Retinal pigment epithelial cell (primary cell): ENCODE measurements around the gene STAU1.
"Not testable (repeated sequence)": the region's sequence is repeated elsewhere in the genome, so short reads cannot be mapped to it uniquely, and the experiment has no call there.

Experiments used
- DNase-seq: peaks from one replicate; pipeline ENCODE4 v3.0.0-alpha.2; 2010; ENCODE audit warnings: low read depth
- H3K4me3 ChIP-seq: 2 replicates; pipeline ENCODE4 v1.5.1; 2011; ENCODE audit warnings: mild to moderate bottlenecking, low read length, control low read depth, moderate library complexity
- CTCF ChIP-seq: conservative IDR thresholded peaks from 2 replicates; pipeline ENCODE4 v1.5.1; 2011; ENCODE audit warnings: low read depth, low read length, control low read depth, inconsistent platforms

Gene STAU1

GRCh38 chr20:49103647-49104364 is 84.3 kb downstream of the STAU1 start:
- no peak overlapping the region for H3K4me3 ChIP-seq
- DNase-seq: no peak
- TF ChIP-seq CTCF: no peak

GRCh38 chr20:49103019-49103418 is 85.1 kb downstream of the STAU1 start:
- no peak for DNase-seq
- H3K4me3 ChIP-seq: no peak overlapping the region
- TF ChIP-seq CTCF: no peak

GRCh38 chr20:49100972-49101371 is 87.2 kb downstream of the STAU1 start:
- TF ChIP-seq CTCF: no peak
- no peak for DNase-seq
- no peak overlapping the region for H3K4me3 ChIP-seq

- H3K4me3 ChIP-seq, DNase-seq: not testable (repeated sequence)
Measured at GRCh38 chr20:49100292-49100691, 87.8 kb downstream of the STAU1 start.

- H3K4me3 ChIP-seq: no peak overlapping the region
- no peak for TF ChIP-seq CTCF
- no peak for DNase-seq
Measured at GRCh38 chr20:49099011-49099410, 89.1 kb downstream of the STAU1 start.

- TF ChIP-seq CTCF: no peak
- DNase-seq: no peak
- no peak overlapping the region for H3K4me3 ChIP-seq
Measured at GRCh38 chr20:49098136-49098535, 90.0 kb downstream of the STAU1 start.

GRCh38 chr20:49097159-49097558 is 91.0 kb downstream of the STAU1 start:
- no peak for TF ChIP-seq CTCF
- no peak for DNase-seq
- H3K4me3 ChIP-seq: no peak overlapping the region
